Keratinocyte (primary cell): ENCODE measurements around the gene MAP4K1. TPM values are rescaled to one million over a fixed set of nuclear protein-coding genes. Genes with fewer than 3 reads are reported as not detected.
A peak's percentile ranks its signal among the peaks of the same experiment; 100 is the strongest.

Experiments used
- DNase-seq: peaks from one replicate; pipeline ENCODE4 v3.0.0-alpha.2; 2011; ENCODE audit warnings: low read depth, missing footprints, low spot score
- FAIRE-seq: peaks from 2 replicates; lab custom pipeline; 2011; peaks lifted over from hg19 to GRCh38; lab: Jason Lieb, UNC
- H2AFZ ChIP-seq: 2 replicates; pipeline ENCODE4 v1.6.0; 2012; ENCODE audit warnings: low read length, control low read depth, inconsistent platforms; ENCODE audit not compliant: control insufficient read depth
- H3K27ac ChIP-seq: 2 replicates; pipeline ENCODE4 v1.5.1; 2011; ENCODE audit warnings: low read length; ENCODE audit not compliant: control insufficient read depth, insufficient read depth
- H3K27me3 ChIP-seq: 3 replicates; pipeline ENCODE4 v1.6.0; 2011; ENCODE audit warnings: low read length; ENCODE audit not compliant: control insufficient read depth, insufficient read depth; ENCODE audit errors: extremely low read depth
- H3K36me3 ChIP-seq, 2 experiments: 2 replicates in 1 of 2; 3 replicates in 1 of 2; pipeline ENCODE4 v1.5.1; 2011; ENCODE audit warnings: low read length in 2 of 2, mild to moderate bottlenecking in 1 of 2; ENCODE audit not compliant: control insufficient read depth in 2 of 2, insufficient read depth in 2 of 2; ENCODE audit errors: extremely low read depth in 1 of 2
- H3K4me1 ChIP-seq: 3 replicates; pipeline ENCODE4 v1.5.1; 2011; ENCODE audit warnings: low read length; ENCODE audit not compliant: control insufficient read depth, insufficient read depth; ENCODE audit errors: extremely low read depth
- H3K4me2 ChIP-seq: 3 replicates; pipeline ENCODE4 v1.6.0; 2011; ENCODE audit warnings: low read depth, low read length; ENCODE audit not compliant: control insufficient read depth, insufficient read depth; ENCODE audit errors: extremely low read depth
- H3K4me3 ChIP-seq, 3 experiments: fragments of 200-600 bp in 1 of 3; sonication (generic) in 1 of 3; 2 replicates in 2 of 3; 3 replicates in 1 of 3; pipeline ENCODE4 v1.5.1; 2011 to 2016; ENCODE audit warnings: low read length in 3 of 3, mild to moderate bottlenecking in 3 of 3, control low read depth in 2 of 3, inconsistent platforms in 1 of 3, low read depth in 1 of 3, mixed read lengths in 1 of 3, mixed run types in 1 of 3, moderate library complexity in 1 of 3; ENCODE audit not compliant: control insufficient read depth in 2 of 3, insufficient read depth in 2 of 3; ENCODE audit errors: extremely low read depth in 1 of 3
- H3K79me2 ChIP-seq: 2 replicates; pipeline ENCODE4 v1.6.0; 2012; ENCODE audit warnings: low read length; ENCODE audit not compliant: control insufficient read depth, insufficient read depth
- H3K9ac ChIP-seq: 3 replicates; pipeline ENCODE4 v1.6.0; 2011; ENCODE audit warnings: low read length; ENCODE audit not compliant: control insufficient read depth, insufficient read depth; ENCODE audit errors: extremely low read depth
- H3K9me1 ChIP-seq: 3 replicates; pipeline ENCODE4 v1.6.0; 2011; ENCODE audit warnings: low read length; ENCODE audit not compliant: control insufficient read depth, insufficient read depth; ENCODE audit errors: extremely low read depth
- H3K9me3 ChIP-seq: 2 replicates; pipeline ENCODE4 v1.5.1; 2012; ENCODE audit warnings: low read depth, low read length; ENCODE audit not compliant: control insufficient read depth
- H4K20me1 ChIP-seq: 3 replicates; pipeline ENCODE4 v1.6.0; 2011; ENCODE audit warnings: low read length; ENCODE audit not compliant: control insufficient read depth, insufficient read depth; ENCODE audit errors: extremely low read depth
- EZH2 ChIP-seq: IDR thresholded peaks from one replicate; pipeline ENCODE4 v1.6.1; 2012; ENCODE audit warnings: inconsistent platforms, mild to moderate bottlenecking, low read length, moderate library complexity
- dilution Hi-C: fragments of 300-500 bp; cut with MboI; formaldehyde crosslinking; loops from one replicate; pipeline ENCODE4 v1.7.0; 2020; ENCODE audit warnings: low sequenced_read_pairs; ENCODE audit not compliant: extremely low pct_ligation_motif_present
- polyA plus RNA-seq, 5 experiments: library from polyadenylated mRNA; depleted of rRNA in 3 of 5; stranded (reverse) in 3 of 5; stranded (forward) in 1 of 5; unstranded in 1 of 5; fragments of >200 nt; gene quantifications; 1 replicate in 1 of 5; 2 replicates in 3 of 5; 3 replicates in 1 of 5; pipeline versions ENCODE4 v1.2.1 to v1.2.3, GENCODE V29; 2011 to 2012; ENCODE audit warnings: missing spikeins in 2 of 5, low read depth in 1 of 5, low replicate concordance in 1 of 5
- TF ChIP-seq, protein P1 (sequence below), 3 experiments: IDR thresholded peaks in 1 of 3; conservative IDR thresholded peaks in 1 of 3; optimal IDR thresholded peaks in 1 of 3; 2 replicates in 2 of 3; 3 replicates in 1 of 3; pipeline versions ENCODE3 to v1.5.1; 2011; ENCODE audit warnings: low read length in 3 of 3, mild to moderate bottlenecking in 3 of 3, moderate library complexity in 2 of 3, control low read depth in 1 of 3, inconsistent platforms in 1 of 3; ENCODE audit not compliant: insufficient read depth in 2 of 3; ENCODE audit errors: extremely low read depth in 1 of 3

MAP4K1 gene
- polyA plus RNA-seq, 1 donor (not counting 4 experiments of a cell fraction or from before 2014, with no cell fraction given), result 0.25 TPM

DNA sequence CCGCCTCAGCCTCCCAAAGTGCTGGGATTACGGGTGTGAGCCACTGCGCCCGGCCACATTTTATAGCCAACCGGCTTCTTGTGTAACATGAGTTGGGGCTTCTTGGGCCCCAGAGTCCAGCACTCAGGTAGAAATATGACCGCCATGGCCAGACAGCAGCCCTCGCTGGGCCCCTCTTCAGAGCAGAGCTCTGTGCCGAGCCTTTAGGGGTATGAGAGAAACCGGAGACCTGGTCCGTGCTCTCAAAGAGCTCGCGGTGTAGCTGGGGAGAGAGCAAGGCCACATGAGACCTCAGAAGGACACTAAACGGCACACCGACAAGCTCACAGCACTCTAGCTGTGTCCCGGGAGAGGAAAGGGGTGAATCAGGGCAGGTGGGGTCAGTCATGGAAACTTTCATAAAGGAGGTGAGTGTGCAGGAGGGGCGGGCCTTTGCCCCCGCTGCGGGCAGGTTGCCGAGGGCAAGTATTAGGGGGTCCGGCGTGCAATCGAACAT is 45.5 kb upstream of the MAP4K1 start:
- Histone ChIP-seq H3K4me2 (peak overlapping the region; percentile 60), H3K27ac (peak overlapping the region; percentile 42), H3K4me3 (no peak overlapping the region), H3K27me3 (no peaks in the 10 kb centered on the region), H2AFZ (no peak overlapping the region), H3K9me1 (no peaks in the 10 kb centered on the region), H3K9ac (peak overlapping the region; percentile 49), H4K20me1 (peaks cover 27% of the 10 kb centered on the region), H3K36me3 (peaks cover 10 to 37% of the 10 kb centered on the region in 2 experiments), H3K9me3 (no peaks in the 10 kb centered on the region), H3K4me1 (peaks cover 96% of the 10 kb centered on the region), H3K79me2 (peaks cover 90% of the 10 kb centered on the region)
- FAIRE-seq (no peak), DNase-seq (no peak)
- dilution Hi-C loops, result no loop called here
- TF ChIP-seq, protein P1, sequence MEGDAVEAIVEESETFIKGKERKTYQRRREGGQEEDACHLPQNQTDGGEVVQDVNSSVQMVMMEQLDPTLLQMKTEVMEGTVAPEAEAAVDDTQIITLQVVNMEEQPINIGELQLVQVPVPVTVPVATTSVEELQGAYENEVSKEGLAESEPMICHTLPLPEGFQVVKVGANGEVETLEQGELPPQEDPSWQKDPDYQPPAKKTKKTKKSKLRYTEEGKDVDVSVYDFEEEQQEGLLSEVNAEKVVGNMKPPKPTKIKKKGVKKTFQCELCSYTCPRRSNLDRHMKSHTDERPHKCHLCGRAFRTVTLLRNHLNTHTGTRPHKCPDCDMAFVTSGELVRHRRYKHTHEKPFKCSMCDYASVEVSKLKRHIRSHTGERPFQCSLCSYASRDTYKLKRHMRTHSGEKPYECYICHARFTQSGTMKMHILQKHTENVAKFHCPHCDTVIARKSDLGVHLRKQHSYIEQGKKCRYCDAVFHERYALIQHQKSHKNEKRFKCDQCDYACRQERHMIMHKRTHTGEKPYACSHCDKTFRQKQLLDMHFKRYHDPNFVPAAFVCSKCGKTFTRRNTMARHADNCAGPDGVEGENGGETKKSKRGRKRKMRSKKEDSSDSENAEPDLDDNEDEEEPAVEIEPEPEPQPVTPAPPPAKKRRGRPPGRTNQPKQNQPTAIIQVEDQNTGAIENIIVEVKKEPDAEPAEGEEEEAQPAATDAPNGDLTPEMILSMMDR (optimal IDR thresholded peaks at IDR 0.05 in 1 of 3, IDR thresholded peaks at IDR 0.05 in 1 of 3, conservative IDR thresholded peaks at IDR 0.05 in 1 of 3; ENCODE audit: extremely low read depth in 1 of 3, insufficient read depth in 2 of 3, low read length in 3 of 3), result no peak
- TF ChIP-seq EZH2, result no peak

DNA sequence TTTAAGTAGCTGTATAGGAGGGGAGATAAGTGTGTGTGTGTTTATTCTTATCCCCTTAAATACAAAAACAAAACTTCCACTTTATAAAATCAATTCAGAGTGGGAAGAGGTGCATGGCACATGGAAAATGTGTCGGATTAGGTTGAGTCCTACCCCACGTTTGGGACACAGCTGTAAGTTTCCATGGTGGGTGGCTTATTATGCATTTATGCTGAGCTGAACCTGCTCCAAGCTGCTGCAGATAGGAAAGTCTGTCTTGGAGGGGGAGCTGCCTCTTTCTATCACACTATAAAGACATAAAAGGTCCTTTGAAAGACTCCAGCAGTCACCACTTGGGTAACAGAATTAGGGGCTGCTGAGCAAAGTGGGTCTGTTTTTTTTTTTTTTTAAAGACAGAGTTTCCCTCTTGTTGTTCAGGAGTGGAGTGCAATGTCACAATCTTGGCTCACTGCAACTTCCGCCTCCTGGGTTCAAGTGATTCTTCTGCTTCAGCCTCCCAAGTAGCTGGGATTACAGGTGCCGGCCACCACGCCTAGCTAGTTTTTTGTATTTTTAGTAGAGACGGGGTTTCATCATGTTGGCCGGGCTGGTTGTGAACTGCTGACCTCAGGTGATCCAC is 44.9 kb upstream of the MAP4K1 start:
- dilution Hi-C loops, result no loop called here
- Histone ChIP-seq H3K9me1 (no peaks in the 10 kb centered on the region), H3K9ac (peak overlapping the region; percentile 16), H3K27me3 (no peaks in the 10 kb centered on the region), H3K27ac (peak overlapping the region; percentile 70), H3K4me2 (peak overlapping the region; percentile 22), H3K36me3 (peaks cover 10 to 34% of the 10 kb centered on the region in 2 experiments), H2AFZ (no peak overlapping the region), H3K9me3 (no peaks in the 10 kb centered on the region), H3K4me1 (peaks cover 94% of the 10 kb centered on the region), H4K20me1 (peaks cover 22% of the 10 kb centered on the region), H3K4me3 (no peak overlapping the region), H3K79me2 (peaks cover 85% of the 10 kb centered on the region)
- no peak for TF ChIP-seq EZH2
- DNase-seq (no peak), FAIRE-seq (no peak)
